GM19372 (cell line): ENCODE data around the gene MTHFD2.
A peak's percentile ranks its signal among the peaks of the same experiment; 100 is the strongest.
"Not testable (repeated sequence)": the region's sequence is repeated elsewhere in the genome, so short reads cannot be mapped to it uniquely, and the experiment has no call there.

Experiments
- ATAC-seq: cut with Tn5 transposase; IDR thresholded peaks from one replicate; pipeline ENCODE4 v1.9.1; 2021; ENCODE audit warnings: mild to moderate bottlenecking, low read depth, moderate library complexity; ENCODE audit not compliant: unreplicated experiment

MTHFD2 gene

GRCh38 chr2:74198461-74199274, at the start of gene MTHFD2:
TSS of gene MTHFD2 (plus strand) at chr2:74198615. CDS start at chr2:74198642, 27 bp downstream.
- ATAC-seq: peak; percentile 80

GRCh38 chr2:74149247-74149525, 49.2 kb upstream of the MTHFD2 start:
- ATAC-seq: no peak

- ATAC-seq: no peak
These were observed 48.7 kb upstream of the MTHFD2 start for GRCh38 chr2:74149570-74150319.

- ATAC-seq: no peak
These were observed 45.5 kb upstream of the MTHFD2 start for GRCh38 chr2:74152954-74153353.

- no peak for ATAC-seq
These were observed 42.6 kb upstream of the MTHFD2 start for GRCh38 chr2:74155830-74156229.

GRCh38 chr2:74162951-74163350, 35.5 kb upstream of the MTHFD2 start:
- ATAC-seq: no peak

GRCh38 chr2:74164761-74165160, 33.7 kb upstream of the MTHFD2 start:
- no peak for ATAC-seq

- no peak for ATAC-seq
These were observed 29.7 kb upstream of the MTHFD2 start for GRCh38 chr2:74168739-74169138.

GRCh38 chr2:74174909-74175308, 23.5 kb upstream of the MTHFD2 start:
- no peak for ATAC-seq

GRCh38 chr2:74177696-74178095, 20.7 kb upstream of the MTHFD2 start:
- ATAC-seq: no peak

- ATAC-seq: peak; percentile 82
These were observed 20.0 kb upstream of the MTHFD2 start, which contains the start of gene MOB1A for GRCh38 chr2:74178211-74179062. TSS of gene MOB1A (minus strand) at chr2:74178879. CDS start at chr2:74178674, 205 bp downstream.

GRCh38 chr2:74179063-74179865, 19.2 kb upstream of the MTHFD2 start:
- no peak for ATAC-seq

- no peak for ATAC-seq
These were observed 16.7 kb upstream of the MTHFD2 start for GRCh38 chr2:74181739-74182138.

GRCh38 chr2:74183878-74184277, 14.5 kb upstream of the MTHFD2 start:
- ATAC-seq: no peak

GRCh38 chr2:74186038-74186437, 12.4 kb upstream of the MTHFD2 start:
- peak; percentile 58 for ATAC-seq

GRCh38 chr2:74186706-74187105, 11.7 kb upstream of the MTHFD2 start:
- not testable (repeated sequence) for ATAC-seq

- no peak for ATAC-seq
These were observed 10.3 kb upstream of the MTHFD2 start for GRCh38 chr2:74188018-74188601.

GRCh38 chr2:74188696-74189095, 9.7 kb upstream of the MTHFD2 start:
- no peak for ATAC-seq

- ATAC-seq: no peak
These were observed 6.6 kb upstream of the MTHFD2 start for GRCh38 chr2:74191596-74192380.
